ENCODE results near the gene TADA3.
A peak's percentile ranks its signal among the peaks of the same experiment; 100 is the strongest.

The TADA3 gene

GRCh38 chr3:9784965-9785364 lies 7.3 kb downstream of the TADA3 start:
- no peak for TF ChIP-seq CTCF (conservative IDR thresholded peaks at IDR 0.05; ENCODE audit: low read depth, low read length)
- peak; percentile 52 for DNase-seq (ENCODE audit: low read depth)
- no peak overlapping the region for H3K4me3 ChIP-seq (ENCODE audit: low read depth, low read length)

GRCh38 chr3:9783954-9784353 lies 8.3 kb downstream of the TADA3 start:
- DNase-seq (ENCODE audit: low read depth): no peak
- TF ChIP-seq CTCF (conservative IDR thresholded peaks at IDR 0.05; ENCODE audit: low read depth, low read length): no peak

GRCh38 chr3:9782770-9783169 lies 9.5 kb downstream of the TADA3 start:
- TF ChIP-seq CTCF (conservative IDR thresholded peaks at IDR 0.05; ENCODE audit: low read depth, low read length): no peak
- no peak overlapping the region for H3K4me3 ChIP-seq (ENCODE audit: low read depth, low read length)
- DNase-seq (ENCODE audit: low read depth): no peak

More at GRCh38 chr3:9783954-9784353, 8.3 kb downstream of the TADA3 start:
- H3K4me3 ChIP-seq (ENCODE audit: low read depth, low read length): no peak overlapping the region

- no peak for DNase-seq (ENCODE audit: low read depth)
- no peak overlapping the region for H3K4me3 ChIP-seq (ENCODE audit: low read depth, low read length)
- TF ChIP-seq CTCF (conservative IDR thresholded peaks at IDR 0.05; ENCODE audit: low read depth, low read length): no peak
These were observed 10.2 kb downstream of the TADA3 start for GRCh38 chr3:9781978-9782603.

- DNase-seq (ENCODE audit: low read depth): no peak
- no peak overlapping the region for H3K4me3 ChIP-seq (ENCODE audit: low read depth, low read length)
- TF ChIP-seq CTCF (conservative IDR thresholded peaks at IDR 0.05; ENCODE audit: low read depth, low read length): no peak
These were observed 10.7 kb downstream of the TADA3 start for GRCh38 chr3:9781551-9781950.

- DNase-seq (ENCODE audit: low read depth): no peak
- no peak for TF ChIP-seq CTCF (conservative IDR thresholded peaks at IDR 0.05; ENCODE audit: low read depth, low read length)
- H3K4me3 ChIP-seq (ENCODE audit: low read depth, low read length): no peak overlapping the region
These were observed 11.4 kb downstream of the TADA3 start for GRCh38 chr3:9780910-9781309.

GRCh38 chr3:9780458-9780812 lies 11.8 kb downstream of the TADA3 start:
- DNase-seq (ENCODE audit: low read depth): no peak
- no peak for TF ChIP-seq CTCF (conservative IDR thresholded peaks at IDR 0.05; ENCODE audit: low read depth, low read length)
- H3K4me3 ChIP-seq (ENCODE audit: low read depth, low read length): no peak overlapping the region

All from choroid plexus epithelial cell (primary cell).